ENCODE results near the gene TBC1D9B.
"Not testable (repeated sequence)": the region's sequence is repeated elsewhere in the genome, so short reads cannot be mapped to it uniquely, and the experiment has no call there.

The TBC1D9B gene

DNA sequence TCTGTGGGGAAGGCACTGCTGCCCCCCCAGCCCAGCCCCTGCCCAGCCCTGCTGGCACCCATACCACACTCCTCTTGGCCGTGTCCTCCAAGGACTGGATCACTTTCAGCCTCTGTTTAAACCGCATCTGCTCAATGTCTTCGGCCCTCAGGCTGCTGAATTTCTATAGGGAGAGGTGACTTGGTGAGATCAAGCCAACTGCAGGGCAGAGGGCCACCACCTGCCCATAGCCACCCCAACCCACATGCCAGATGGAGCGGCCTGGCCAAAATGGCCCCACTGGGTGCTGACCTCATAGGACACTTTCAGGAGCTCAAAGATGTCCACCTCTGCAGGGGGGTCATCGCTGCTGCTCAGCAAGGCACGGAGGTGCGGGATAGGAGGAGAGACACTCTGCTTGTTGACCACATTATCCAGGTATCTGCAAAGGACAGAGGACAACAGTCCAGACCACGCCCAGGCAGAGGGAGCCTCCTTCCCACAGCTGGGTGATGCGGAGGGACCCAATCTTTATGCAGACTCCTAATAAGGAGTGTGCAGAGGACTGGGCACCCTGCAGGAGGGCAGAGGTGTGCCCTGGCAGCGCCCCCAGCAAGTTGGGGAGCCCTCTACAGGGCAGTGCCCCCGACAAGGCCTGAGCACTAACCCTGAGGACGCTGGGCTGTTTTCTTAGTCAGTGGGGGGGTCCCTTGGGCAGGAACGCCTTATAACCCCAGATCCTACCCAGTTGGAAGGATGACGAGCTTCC lies 34.7 kb downstream of the TBC1D9B start:
- no peak for DNase-seq (ENCODE audit: low read depth)
- H3K4me3 ChIP-seq (ENCODE audit: low read depth, low read length), result no peak overlapping the region

DNA sequence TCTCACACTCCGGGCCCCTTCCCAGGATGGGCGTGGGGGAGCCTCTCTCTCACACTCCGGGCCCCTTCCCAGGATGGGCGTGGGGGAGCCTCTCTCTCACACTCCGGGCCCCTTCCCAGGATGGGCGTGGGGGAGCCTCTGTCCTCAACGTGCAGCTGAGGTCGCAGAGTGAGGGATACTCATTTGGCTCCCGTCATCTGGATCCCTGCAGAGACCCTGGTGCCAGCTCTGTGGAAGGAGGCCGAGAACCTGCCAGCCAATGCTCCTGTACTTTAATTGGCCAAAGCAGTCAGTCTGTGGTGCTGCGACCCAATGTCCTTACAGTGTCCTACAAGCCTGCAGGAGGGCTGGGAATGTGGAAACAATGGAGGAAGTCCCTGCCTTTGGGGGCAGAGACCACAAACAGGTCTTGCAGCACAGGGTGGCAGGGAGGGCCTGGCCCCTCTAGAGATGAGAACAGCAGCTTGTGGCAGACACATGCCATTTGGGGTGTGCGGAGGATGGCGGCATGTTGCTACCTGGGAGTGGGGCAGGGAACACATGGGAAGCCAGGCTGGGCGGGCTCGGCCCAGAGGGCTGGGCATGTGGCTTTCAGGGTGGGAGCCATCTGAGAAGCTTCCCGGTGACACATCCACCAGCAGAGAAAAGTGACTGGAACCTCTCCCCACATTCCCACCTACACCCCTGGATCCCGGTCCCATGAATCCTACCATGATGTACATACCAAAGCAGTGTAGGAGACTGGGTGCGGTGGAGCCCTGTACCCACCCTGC lies 35.5 kb downstream of the TBC1D9B start:
- no peak overlapping the region for H3K4me3 ChIP-seq (ENCODE audit: low read depth, low read length)
- DNase-seq (ENCODE audit: low read depth), result no peak

DNA sequence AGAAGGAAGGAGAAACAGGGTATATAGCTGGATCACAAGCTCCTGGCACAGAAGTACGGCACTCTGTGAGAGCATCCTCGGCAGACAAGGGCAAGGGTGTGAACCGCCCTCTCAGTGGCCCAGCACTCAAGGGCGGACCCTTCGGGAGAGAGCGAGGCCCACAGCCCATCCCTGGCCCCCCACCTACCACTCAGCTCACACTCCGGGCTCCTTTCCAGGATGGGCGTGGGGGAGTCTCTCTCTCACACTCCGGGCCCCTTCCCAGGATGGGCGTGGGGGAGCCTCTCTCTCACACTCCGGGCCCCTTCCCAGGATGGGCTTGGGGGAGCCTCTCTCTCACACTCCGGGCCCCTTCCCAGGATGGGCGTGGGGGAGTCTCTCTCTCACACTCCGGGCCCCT lies 36.2 kb downstream of the TBC1D9B start:
- DNase-seq (ENCODE audit: low read depth); H3K4me3 ChIP-seq (ENCODE audit: low read depth, low read length): not testable (repeated sequence)

DNA sequence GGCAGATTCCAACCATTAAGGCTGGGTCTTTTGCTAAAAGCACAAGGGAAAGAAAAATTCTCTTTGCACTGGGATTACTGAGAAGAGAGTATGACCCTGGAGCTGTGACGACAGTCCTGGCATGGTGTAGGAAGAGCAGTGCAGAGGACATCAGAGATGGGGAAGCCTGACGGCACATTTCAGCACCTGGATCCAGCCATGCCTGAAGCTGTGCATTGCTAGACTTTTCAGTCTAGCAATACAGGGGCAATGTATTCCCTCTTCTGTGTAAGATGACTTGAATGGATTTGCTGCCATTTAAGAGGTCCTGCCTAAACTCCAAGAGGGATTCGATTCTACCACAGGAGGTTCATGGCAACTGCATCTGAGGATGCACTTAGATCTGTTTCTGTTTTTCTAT lies 36.7 kb downstream of the TBC1D9B start:
- DNase-seq (ENCODE audit: low read depth), result no peak
- H3K4me3 ChIP-seq (ENCODE audit: low read depth, low read length), result no peak overlapping the region

DNA sequence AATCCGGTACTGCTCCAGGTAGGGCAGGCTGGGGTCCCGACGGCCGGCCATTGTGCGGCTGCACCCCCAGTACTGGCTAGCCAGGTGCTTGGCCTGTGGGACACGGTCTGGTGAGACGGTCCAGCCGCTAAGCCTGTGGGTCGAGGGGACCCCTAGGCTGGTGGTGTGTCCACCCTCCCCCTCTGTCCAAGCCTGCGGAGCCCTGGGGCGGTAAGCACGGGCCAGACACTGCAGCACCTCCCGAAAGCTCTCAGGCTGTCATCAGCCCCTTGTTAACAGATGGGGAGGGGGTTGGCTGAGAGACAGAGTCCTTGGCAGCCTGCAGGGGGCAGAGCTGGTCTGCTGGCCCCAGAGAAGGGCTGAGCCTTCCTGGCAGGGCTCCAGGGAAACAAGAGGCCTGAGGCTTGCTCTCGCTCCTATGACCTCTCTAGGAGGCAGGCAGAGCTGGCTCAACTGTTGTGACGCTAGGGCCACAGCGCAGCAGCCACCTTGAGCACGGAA lies 37.2 kb downstream of the TBC1D9B start:
- no peak for DNase-seq (ENCODE audit: low read depth)
- H3K4me3 ChIP-seq (ENCODE audit: low read depth, low read length), result no peak overlapping the region

DNA sequence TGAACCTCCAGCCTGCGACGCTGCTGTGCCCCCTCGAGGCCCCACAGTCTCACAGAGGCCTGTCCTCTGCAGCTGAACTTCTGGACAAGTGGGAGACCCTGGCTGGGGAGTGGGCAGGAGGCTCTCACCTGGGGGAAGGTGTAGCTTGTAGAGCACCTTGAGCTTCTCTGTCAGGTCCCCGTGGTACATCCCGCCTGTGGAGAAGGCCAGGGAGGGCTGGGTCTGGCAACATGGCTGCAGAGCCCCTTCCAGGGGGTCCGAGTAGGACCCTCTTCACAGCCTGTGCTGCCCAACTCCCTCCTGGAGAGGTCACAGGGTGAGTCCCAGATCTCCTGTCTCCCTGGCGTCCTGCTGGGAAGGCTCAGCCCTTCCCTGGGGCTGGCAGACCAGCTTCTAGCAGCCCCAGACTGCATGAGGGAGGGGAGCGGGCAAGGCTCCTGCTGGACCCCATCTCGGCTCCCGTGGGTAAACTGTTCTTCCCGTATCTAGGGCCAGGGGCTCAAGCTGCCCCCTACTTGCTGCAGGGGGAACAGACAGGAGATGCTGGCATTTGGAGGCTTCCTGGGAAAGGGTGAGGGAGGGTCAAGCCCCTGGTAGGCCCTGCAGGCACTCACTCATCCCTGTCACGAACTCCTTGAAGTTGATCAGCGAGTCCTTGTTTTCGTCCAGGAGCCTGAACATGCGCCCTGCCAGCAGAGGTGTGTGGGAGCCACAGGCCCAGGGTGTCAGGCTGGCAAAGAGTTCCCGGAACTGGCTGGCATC lies 37.9 kb downstream of the TBC1D9B start:
- H3K4me3 ChIP-seq (ENCODE audit: low read depth, low read length), result no peak overlapping the region
- DNase-seq (ENCODE audit: low read depth), result no peak

DNA sequence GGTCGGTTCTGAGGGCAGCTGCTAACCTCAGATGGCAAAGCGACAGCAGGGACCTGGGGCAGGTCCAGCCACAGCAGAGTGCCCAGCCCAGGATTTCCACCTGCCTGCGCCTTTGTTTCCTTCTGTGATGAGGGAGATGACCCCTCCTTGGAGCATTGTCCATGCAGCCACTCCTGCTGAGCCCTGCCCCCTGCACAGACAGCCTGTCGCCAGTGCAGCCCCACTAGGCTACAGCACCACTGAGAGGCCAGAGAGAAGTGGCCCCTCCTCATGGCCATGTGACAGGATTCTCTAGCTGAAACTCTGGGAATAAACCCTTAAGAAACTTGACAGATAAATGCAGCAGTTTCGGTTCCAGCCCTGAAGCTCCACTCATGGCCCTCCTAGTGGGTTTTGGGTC lies 38.6 kb downstream of the TBC1D9B start:
- no peak for DNase-seq (ENCODE audit: low read depth)

DNA sequence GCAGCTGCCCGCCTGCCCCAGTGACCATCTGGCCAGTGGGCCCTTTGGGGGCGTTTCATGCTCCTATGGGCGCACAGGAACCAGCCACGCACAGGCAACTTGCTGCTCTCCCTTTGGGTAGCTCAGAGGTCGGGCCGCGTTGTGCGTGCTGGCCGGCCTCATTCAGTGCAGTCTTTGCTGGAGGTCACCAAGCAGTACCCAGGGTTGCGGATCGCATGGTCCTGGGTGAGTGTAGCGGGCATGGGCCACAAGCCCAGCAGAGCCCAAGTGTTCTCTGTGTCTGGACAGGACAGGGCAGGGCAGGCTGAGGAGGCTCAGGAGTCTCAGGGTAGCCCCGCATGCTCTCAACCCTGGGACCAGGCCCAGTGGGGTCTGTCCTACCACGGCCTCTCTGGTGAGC lies 39.2 kb downstream of the TBC1D9B start:
- no peak for DNase-seq (ENCODE audit: low read depth)
- no peak overlapping the region for H3K4me3 ChIP-seq (ENCODE audit: low read depth, low read length)

More for the DNA sequence above, 38.6 kb downstream of the TBC1D9B start:
- H3K4me3 ChIP-seq (ENCODE audit: low read depth, low read length), result no peak overlapping the region

DNA sequence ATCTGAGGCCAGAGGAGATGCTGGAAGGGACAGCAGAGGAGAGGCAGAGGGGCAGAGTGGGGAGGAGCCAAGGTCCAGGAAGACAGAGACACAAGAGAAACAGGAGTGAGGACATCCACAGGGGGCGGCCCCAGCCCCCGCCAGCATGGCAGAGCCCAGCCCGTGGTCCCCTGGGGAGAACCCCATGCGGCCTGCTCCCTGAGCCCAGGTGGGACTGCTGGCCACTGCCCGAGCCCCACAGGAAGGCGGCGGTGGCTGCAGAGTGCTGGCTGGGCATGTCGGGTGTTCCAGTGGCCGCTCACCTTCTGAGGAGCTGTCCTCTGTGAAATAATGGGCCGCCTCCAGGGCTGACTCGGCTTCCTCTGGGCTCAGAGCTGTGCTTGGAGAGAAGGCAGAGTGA lies 40.2 kb downstream of the TBC1D9B start:
- H3K4me3 ChIP-seq (ENCODE audit: low read depth, low read length), result no peak overlapping the region
- DNase-seq (ENCODE audit: low read depth), result no peak

DNA sequence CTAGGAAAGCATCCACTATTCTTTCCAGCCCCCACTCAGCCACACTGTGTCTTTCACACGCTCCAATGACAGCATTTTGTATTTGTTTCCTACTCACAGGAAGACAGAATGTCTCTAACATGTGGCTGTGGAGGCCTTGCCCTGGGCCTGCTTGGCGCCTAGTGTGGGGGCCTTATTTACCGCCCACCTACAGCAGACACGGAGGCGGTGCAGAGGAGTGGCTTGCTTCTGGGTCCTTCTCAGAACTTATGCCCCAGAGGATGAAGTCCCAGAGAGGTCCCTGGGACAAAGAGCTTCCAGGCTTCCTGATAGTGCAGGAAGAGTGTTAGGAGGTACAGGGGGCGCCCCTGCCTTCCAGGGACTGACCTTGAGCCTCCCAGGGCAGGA lies 40.6 kb downstream of the TBC1D9B start:
- no peak for DNase-seq (ENCODE audit: low read depth)
- no peak overlapping the region for H3K4me3 ChIP-seq (ENCODE audit: low read depth, low read length)

DNA sequence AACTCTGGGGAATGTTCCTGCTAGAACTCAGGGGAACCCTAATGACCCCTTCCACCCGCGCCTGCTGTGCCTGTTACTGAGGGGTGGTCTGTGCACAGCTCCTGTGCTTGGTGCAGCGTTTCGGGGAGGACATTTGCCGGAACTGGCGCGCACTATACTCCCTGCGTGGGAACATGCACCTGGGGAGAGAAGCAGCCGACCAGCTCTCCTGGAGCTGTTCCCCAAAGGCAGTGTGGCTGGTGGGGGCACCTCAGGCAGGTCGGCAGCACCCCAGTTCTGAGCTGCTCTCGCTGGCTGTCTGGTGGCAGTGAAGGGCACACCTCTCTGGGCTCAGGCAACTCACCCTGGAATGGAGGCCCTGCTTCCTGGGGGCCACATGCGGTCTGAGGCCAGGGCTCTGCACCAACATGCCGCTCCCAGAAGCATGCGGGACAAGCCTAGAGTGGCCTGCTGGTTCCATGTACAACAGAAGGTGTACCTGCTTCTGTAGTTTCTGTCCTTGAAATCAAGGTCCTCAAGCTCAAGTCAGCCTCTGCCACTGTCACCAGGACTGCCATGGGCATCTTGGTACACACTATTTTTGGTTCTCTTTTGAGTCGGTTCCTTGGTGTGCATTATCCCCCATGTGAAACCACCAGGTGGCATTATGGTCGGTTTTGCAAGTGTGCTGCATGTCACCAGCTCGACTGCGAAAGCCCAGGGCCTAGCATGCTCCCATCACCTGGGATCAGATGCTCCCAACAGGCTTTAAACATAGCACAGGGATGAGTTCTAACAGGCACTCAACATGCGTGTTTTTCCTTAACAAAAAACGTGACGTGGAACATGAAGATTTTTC lies 41.2 kb downstream of the TBC1D9B start:
- H3K4me3 ChIP-seq (ENCODE audit: low read depth, low read length), result no peak overlapping the region
- no peak for DNase-seq (ENCODE audit: low read depth)

DNA sequence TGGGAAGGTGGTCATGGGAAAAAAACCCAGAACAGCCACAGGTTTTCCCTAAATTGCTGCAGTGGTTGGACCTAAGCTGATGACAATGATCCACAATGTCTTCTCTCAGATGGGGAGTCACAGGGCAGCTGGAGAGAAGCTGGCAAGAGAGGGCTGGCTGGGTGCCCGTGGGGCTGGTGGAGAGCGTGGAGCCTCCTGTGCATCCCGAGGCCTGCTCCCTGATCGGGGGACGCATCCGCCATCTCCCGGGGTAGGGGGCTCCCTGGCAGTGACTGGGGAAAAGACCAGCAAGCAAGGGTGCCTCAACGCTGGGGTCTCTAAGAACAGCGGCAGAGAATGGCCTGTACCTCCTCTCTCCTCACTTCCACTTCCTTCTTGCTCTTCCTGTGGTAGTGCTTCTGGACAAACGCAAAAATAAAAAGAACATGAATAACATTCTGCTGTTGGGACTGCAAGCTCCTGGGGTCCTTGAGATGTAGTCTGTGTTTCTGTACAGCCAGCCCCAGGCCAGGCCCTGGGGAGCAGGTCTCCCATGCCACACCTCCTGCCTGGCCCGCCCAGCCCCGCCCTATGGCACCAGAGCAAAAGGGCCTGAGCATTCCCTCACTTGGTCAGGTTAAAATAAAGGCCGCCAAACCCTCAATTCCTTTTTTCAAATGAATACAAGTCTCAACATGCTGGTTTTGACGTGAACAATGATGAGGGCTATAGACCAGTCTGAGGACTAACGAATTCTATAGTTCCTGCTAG lies 42.0 kb downstream of the TBC1D9B start:
- no peak overlapping the region for H3K4me3 ChIP-seq (ENCODE audit: low read depth, low read length)
- DNase-seq (ENCODE audit: low read depth), result no peak

DNA sequence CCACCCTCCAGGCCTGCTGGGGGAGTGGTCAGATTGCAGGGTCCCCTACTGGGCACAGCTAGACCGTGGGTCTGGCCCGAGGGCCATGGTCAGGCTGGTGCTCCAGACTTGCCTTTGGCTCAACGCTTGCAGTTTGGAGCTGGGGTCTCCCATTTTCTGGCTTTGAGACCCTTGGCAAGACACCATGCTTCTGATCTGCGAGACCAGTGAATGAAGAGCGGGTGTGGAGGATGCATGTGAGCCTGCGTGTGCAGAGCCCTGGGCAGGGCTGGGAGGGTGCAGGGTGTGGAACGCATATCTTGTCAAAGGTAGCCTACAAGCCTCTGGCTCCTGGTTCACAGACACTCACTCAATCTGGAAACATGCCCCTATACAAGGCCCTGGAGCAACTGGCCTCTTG lies 43.0 kb downstream of the TBC1D9B start:
- no peak for DNase-seq (ENCODE audit: low read depth)

DNA sequence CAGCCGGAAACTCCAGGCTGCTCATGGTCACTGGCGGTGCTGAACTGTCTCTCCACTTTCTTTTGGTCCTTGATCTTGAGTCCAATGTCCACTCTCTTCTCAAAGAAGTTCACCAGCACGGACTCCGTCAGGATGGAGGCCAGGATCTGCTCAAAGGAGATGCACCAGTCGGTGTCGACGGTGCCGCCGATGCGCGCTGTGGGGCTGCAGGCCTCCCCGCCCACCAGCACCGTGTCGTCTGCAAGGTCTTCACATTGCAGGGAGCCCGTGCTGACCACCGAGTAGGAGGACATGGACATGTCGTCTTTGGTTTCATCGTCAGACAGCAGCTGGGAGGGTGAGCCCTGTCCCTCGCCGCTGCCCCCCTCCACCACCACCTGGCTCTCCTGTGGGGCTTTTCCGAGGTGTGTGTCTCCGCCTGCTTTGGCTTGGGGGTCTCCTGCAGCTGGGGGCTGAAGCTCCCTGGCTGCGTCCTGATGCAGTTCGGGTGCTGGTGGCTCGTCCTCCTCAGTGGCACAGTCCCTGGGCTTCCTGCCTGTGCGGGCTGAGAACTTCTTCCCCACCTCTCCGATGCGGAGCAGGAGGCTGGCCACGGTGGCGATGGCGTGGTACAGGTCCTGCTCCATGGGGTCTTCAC lies 44.1 kb downstream of the TBC1D9B start:
- H3K4me3 ChIP-seq (ENCODE audit: low read depth, low read length), result no peak overlapping the region
- DNase-seq (ENCODE audit: low read depth), result no peak

More for the DNA sequence above, 43.0 kb downstream of the TBC1D9B start:
- no peak overlapping the region for H3K4me3 ChIP-seq (ENCODE audit: low read depth, low read length)

DNA sequence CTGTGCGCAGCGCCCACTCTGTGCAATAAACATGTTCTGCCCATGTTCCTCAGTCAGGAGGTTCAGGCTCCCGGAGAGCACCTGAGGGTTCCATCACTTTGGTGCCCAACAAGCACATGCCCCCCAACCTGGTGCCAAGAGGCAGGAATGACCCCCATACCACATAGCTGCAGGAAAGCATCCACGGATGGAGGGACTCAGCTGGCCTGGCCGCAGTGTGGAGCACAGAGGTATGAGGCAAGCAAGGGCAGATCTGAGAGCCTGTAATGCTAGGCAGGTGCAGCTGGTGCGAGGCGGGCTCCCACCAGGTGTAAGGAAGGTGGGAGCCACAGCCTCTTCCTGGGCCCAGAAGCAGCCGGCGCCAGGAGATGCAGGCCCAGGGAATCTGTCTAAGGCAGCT lies 44.8 kb downstream of the TBC1D9B start:
- no peak overlapping the region for H3K4me3 ChIP-seq (ENCODE audit: low read depth, low read length)
- no peak for DNase-seq (ENCODE audit: low read depth)

DNA sequence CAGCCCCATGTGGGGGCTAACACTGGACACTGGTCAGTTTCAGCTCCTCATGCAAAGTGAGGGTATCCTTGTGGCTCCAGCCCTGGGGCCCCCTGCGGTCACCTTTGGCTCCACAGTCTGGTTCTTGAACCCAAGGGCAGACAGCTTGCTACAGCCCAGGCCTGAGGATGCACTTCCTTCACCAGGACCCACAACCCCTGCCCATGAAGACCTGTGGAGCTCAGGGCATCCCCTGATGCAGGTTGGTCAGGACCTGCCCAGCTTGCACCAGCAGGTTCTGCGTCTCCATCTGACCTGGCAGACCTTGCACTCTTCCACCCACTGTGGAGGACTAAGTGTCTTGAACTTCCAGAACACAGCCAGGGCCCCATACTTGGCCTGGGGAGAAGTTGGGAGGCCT lies 45.4 kb downstream of the TBC1D9B start:
- H3K4me3 ChIP-seq (ENCODE audit: low read depth, low read length), result no peak overlapping the region
- DNase-seq (ENCODE audit: low read depth), result no peak

DNA sequence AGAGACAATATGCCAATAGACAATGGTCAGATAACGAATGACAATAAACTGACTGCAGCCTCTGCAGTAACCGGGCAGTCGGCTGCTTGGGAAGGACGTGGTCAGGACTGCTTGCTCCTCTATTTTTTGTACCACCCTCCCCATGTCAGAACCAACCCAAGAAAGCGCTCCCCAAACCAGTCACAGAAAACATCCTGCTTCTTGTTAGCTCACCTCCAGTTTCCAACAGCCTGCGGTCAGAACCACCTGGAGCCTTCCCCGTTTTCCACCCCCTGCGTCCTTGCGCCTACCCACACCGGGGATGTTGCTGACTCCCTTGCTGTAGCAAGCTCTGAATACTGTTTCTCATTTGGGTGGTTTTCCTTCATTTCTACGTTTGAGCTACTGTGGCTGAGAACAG lies 47.4 kb downstream of the TBC1D9B start:
- no peak for DNase-seq (ENCODE audit: low read depth)
- no peak overlapping the region for H3K4me3 ChIP-seq (ENCODE audit: low read depth, low read length)
